Measurements from ENCODE around the gene GPX1.

The GPX1 gene

GRCh38 chr3:49383387-49383786 lies 25.2 kb upstream of the GPX1 start:
- DNase-seq (ENCODE audit: extremely low spot score) = no peak
- TF ChIP-seq LEF1 (IDR thresholded peaks at IDR 0.05; ENCODE audit: borderline replicate concordance) (no peak), HDGF (IDR thresholded peaks at IDR 0.05; ENCODE audit: borderline replicate concordance) (no peak), FOXK2 (IDR thresholded peaks at IDR 0.05) (no peak), FOXA1 (IDR thresholded peaks at IDR 0.05) (no peak), PKNOX1 (IDR thresholded peaks at IDR 0.05) (no peak), ZNF384 (IDR thresholded peaks at IDR 0.05) (no peak)
- POLR2A ChIA-PET = no interaction called here
- CTCF ChIA-PET = no interaction called here

GRCh38 chr3:49378249-49378895 lies 20.2 kb upstream of the GPX1 start:
- CTCF ChIA-PET = interaction anchor here (0.7 kb wide), 1 partner anchor 11 kb away, joined by 3 read pairs; no protein-coding TSS in a partner anchor
- POLR2A ChIA-PET = no interaction called here
- TF ChIP-seq ZNF384 (IDR thresholded peaks at IDR 0.05) (no peak), L3MBTL2 (conservative IDR thresholded peaks at IDR 0.05) (no peak), LEF1 (IDR thresholded peaks at IDR 0.05; ENCODE audit: borderline replicate concordance) (no peak), CTBP1 (IDR thresholded peaks at IDR 0.05; ENCODE audit: borderline replicate concordance) (no peak), BHLHE40 (IDR thresholded peaks at IDR 0.05; ENCODE audit: borderline replicate concordance) (no peak), NFRKB (IDR thresholded peaks at IDR 0.05) (no peak), TARDBP (IDR thresholded peaks at IDR 0.05) (no peak), FOXK2 (IDR thresholded peaks at IDR 0.05) (no peak), SP1 (IDR thresholded peaks at IDR 0.05) (no peak), FOXA1 (IDR thresholded peaks at IDR 0.05) (no peak), PKNOX1 (IDR thresholded peaks at IDR 0.05) (no peak), ELF4 (IDR thresholded peaks at IDR 0.05) (no peak), HDGF (IDR thresholded peaks at IDR 0.05; ENCODE audit: borderline replicate concordance) (no peak), ARNT (IDR thresholded peaks at IDR 0.05) (no peak), SUZ12 (IDR thresholded peaks at IDR 0.05) (no peak), FOXM1 (IDR thresholded peaks at IDR 0.05; ENCODE audit: borderline replicate concordance) (no peak)
- no peak for DNase-seq (ENCODE audit: extremely low spot score)

- ChIA-PET POLR2A (no interaction called here), CTCF (no interaction called here)
- DNase-seq (ENCODE audit: extremely low spot score) = no peak
Observed at GRCh38 chr3:49377483-49377882, 19.3 kb upstream of the GPX1 start.

GRCh38 chr3:49371946-49372345 lies 13.8 kb upstream of the GPX1 start:
- DNase-seq (ENCODE audit: extremely low spot score) = no peak
- ChIA-PET POLR2A (interaction anchor here (1.1 kb wide), 1 partner anchor 37 kb away, joined by 3 read pairs; no protein-coding TSS in a partner anchor), CTCF (no interaction called here)
- TF ChIP-seq ELF4 (IDR thresholded peaks at IDR 0.05) (no peak), FOXA1 (IDR thresholded peaks at IDR 0.05) (no peak), LEF1 (IDR thresholded peaks at IDR 0.05; ENCODE audit: borderline replicate concordance) (no peak), TARDBP (IDR thresholded peaks at IDR 0.05) (no peak), CTBP1 (IDR thresholded peaks at IDR 0.05; ENCODE audit: borderline replicate concordance) (no peak), PKNOX1 (IDR thresholded peaks at IDR 0.05) (no peak), SUZ12 (IDR thresholded peaks at IDR 0.05) (no peak), SP1 (IDR thresholded peaks at IDR 0.05) (no peak), HDGF (IDR thresholded peaks at IDR 0.05; ENCODE audit: borderline replicate concordance) (no peak), FOXM1 (IDR thresholded peaks at IDR 0.05; ENCODE audit: borderline replicate concordance) (no peak), FOXK2 (IDR thresholded peaks at IDR 0.05) (no peak), L3MBTL2 (conservative IDR thresholded peaks at IDR 0.05) (no peak), ARNT (IDR thresholded peaks at IDR 0.05) (no peak), ZNF384 (IDR thresholded peaks at IDR 0.05) (no peak), BHLHE40 (IDR thresholded peaks at IDR 0.05; ENCODE audit: borderline replicate concordance) (no peak), NFRKB (IDR thresholded peaks at IDR 0.05) (no peak)

More at GRCh38 chr3:49377483-49377882, 19.3 kb upstream of the GPX1 start:
- no peak for TF ChIP-seq ELF4 (IDR thresholded peaks at IDR 0.05)
- TF ChIP-seq FOXA1 (IDR thresholded peaks at IDR 0.05) = no peak
- TF ChIP-seq CTBP1 (IDR thresholded peaks at IDR 0.05; ENCODE audit: borderline replicate concordance) = no peak
- no peak for TF ChIP-seq SUZ12 (IDR thresholded peaks at IDR 0.05)
- TF ChIP-seq BHLHE40 (IDR thresholded peaks at IDR 0.05; ENCODE audit: borderline replicate concordance) = no peak
- TF ChIP-seq SP1 (IDR thresholded peaks at IDR 0.05) = no peak
- no peak for TF ChIP-seq HDGF (IDR thresholded peaks at IDR 0.05; ENCODE audit: borderline replicate concordance)

GRCh38 chr3:49370585-49371290 lies 12.6 kb upstream of the GPX1 start:
- DNase-seq (ENCODE audit: extremely low spot score) = no peak
- POLR2A ChIA-PET = no interaction called here
- CTCF ChIA-PET = no interaction called here
- TF ChIP-seq ZNF384 (IDR thresholded peaks at IDR 0.05) = no peak
- no peak for TF ChIP-seq FOXA1 (IDR thresholded peaks at IDR 0.05)
- TF ChIP-seq HDGF (IDR thresholded peaks at IDR 0.05; ENCODE audit: borderline replicate concordance) = no peak
- TF ChIP-seq NFRKB (IDR thresholded peaks at IDR 0.05) = no peak
- no peak for TF ChIP-seq TARDBP (IDR thresholded peaks at IDR 0.05)
- TF ChIP-seq SUZ12 (IDR thresholded peaks at IDR 0.05) = no peak
- TF ChIP-seq SP1 (IDR thresholded peaks at IDR 0.05) = no peak
- no peak for TF ChIP-seq ELF4 (IDR thresholded peaks at IDR 0.05)
- TF ChIP-seq L3MBTL2 (conservative IDR thresholded peaks at IDR 0.05) = no peak
- TF ChIP-seq FOXK2 (IDR thresholded peaks at IDR 0.05) = no peak
- no peak for TF ChIP-seq LEF1 (IDR thresholded peaks at IDR 0.05; ENCODE audit: borderline replicate concordance)
- TF ChIP-seq CTBP1 (IDR thresholded peaks at IDR 0.05; ENCODE audit: borderline replicate concordance) = no peak
- no peak for TF ChIP-seq FOXM1 (IDR thresholded peaks at IDR 0.05; ENCODE audit: borderline replicate concordance)
- no peak for TF ChIP-seq PKNOX1 (IDR thresholded peaks at IDR 0.05)
- no peak for TF ChIP-seq BHLHE40 (IDR thresholded peaks at IDR 0.05; ENCODE audit: borderline replicate concordance)
- TF ChIP-seq ARNT (IDR thresholded peaks at IDR 0.05) = no peak
